ENCODE measurements around the gene OR1K1.

- TF ChIP-seq, protein P1, sequence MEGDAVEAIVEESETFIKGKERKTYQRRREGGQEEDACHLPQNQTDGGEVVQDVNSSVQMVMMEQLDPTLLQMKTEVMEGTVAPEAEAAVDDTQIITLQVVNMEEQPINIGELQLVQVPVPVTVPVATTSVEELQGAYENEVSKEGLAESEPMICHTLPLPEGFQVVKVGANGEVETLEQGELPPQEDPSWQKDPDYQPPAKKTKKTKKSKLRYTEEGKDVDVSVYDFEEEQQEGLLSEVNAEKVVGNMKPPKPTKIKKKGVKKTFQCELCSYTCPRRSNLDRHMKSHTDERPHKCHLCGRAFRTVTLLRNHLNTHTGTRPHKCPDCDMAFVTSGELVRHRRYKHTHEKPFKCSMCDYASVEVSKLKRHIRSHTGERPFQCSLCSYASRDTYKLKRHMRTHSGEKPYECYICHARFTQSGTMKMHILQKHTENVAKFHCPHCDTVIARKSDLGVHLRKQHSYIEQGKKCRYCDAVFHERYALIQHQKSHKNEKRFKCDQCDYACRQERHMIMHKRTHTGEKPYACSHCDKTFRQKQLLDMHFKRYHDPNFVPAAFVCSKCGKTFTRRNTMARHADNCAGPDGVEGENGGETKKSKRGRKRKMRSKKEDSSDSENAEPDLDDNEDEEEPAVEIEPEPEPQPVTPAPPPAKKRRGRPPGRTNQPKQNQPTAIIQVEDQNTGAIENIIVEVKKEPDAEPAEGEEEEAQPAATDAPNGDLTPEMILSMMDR (IDR thresholded peaks at IDR 0.05): no peak
- TF ChIP-seq POLR2A (IDR thresholded peaks at IDR 0.05): no peak
- no peak for TF ChIP-seq POLR2AphosphoS5 (IDR thresholded peaks at IDR 0.05; ENCODE audit: insufficient read depth in 1 of 2, low read depth in 1 of 2)
Measured at GRCh38 chr9:122827761-122828093, 27.8 kb downstream of the OR1K1 start.

Measured in vagina (tissue), 2 donors.